Trophoblast cell (in vitro differentiated cells and primary cell): ENCODE measurements around the gene SND1.

Experiments
- DNase-seq, 2 donors: peaks; one replicate each; pipeline ENCODE4 v3.0.0-alpha.2; 2016
- H2AFZ ChIP-seq: 2 replicates; pipeline ENCODE4 v1.6.1; 2013; ENCODE audit warnings: low read length, moderate library complexity, mild to moderate bottlenecking; ENCODE audit not compliant: insufficient read depth, poor library complexity
- H2AK5ac ChIP-seq: 2 replicates; pipeline ENCODE4 v1.6.1; 2013; ENCODE audit warnings: mild to moderate bottlenecking, low read length
- H2BK120ac ChIP-seq: 2 replicates; pipeline ENCODE4 v1.6.1; 2013; ENCODE audit warnings: low read length, mild to moderate bottlenecking, moderate library complexity; ENCODE audit not compliant: insufficient read depth, poor library complexity
- H2BK12ac ChIP-seq: 2 replicates; pipeline ENCODE4 v1.6.1; 2013; ENCODE audit warnings: mild to moderate bottlenecking, low read length, moderate library complexity
- H2BK5ac ChIP-seq: 2 replicates; pipeline ENCODE4 v1.6.1; 2013; ENCODE audit warnings: low read length, low read depth, moderate library complexity, mild to moderate bottlenecking; ENCODE audit not compliant: poor library complexity
- H3K14ac ChIP-seq: 2 replicates; pipeline ENCODE4 v1.6.1; 2013; ENCODE audit warnings: mild to moderate bottlenecking, low read length
- H3K18ac ChIP-seq: 2 replicates; pipeline ENCODE4 v1.6.1; 2013; ENCODE audit warnings: mild to moderate bottlenecking, low read length
- H3K23ac ChIP-seq: 2 replicates; pipeline ENCODE4 v1.6.1; 2013; ENCODE audit warnings: low read length
- H3K27ac ChIP-seq: 2 replicates; pipeline ENCODE4 v1.5.1; 2013; ENCODE audit warnings: low read depth, mild to moderate bottlenecking, inconsistent platforms, low read length, moderate library complexity
- H3K27me3 ChIP-seq: 2 replicates; pipeline ENCODE4 v1.6.1; 2013; ENCODE audit warnings: inconsistent platforms, mild to moderate bottlenecking, low read length, moderate library complexity; ENCODE audit not compliant: insufficient read depth
- H3K36me3 ChIP-seq, 2 experiments: 1 replicate in 1 of 2; 2 replicates in 1 of 2; pipeline ENCODE4 v1.6.1; 2013; ENCODE audit warnings: low read length in 2 of 2, mild to moderate bottlenecking in 2 of 2, moderate library complexity in 1 of 2; ENCODE audit not compliant: insufficient read depth in 2 of 2, control insufficient read depth in 1 of 2
- H3K4ac ChIP-seq: 2 replicates; pipeline ENCODE4 v1.6.1; 2013; ENCODE audit warnings: low read depth, mild to moderate bottlenecking, low read length, moderate library complexity
- H3K4me1 ChIP-seq, 2 experiments: 1 replicate in 1 of 2; 2 replicates in 1 of 2; pipeline ENCODE4 v1.6.1; 2013; ENCODE audit warnings: low read length in 2 of 2, mild to moderate bottlenecking in 2 of 2, moderate library complexity in 1 of 2; ENCODE audit not compliant: insufficient read depth in 2 of 2, control insufficient read depth in 1 of 2
- H3K4me2 ChIP-seq: 2 replicates; pipeline ENCODE4 v1.6.1; 2013; ENCODE audit warnings: inconsistent platforms, mild to moderate bottlenecking, low read length, moderate library complexity
- H3K4me3 ChIP-seq: 2 replicates; pipeline ENCODE4 v1.5.1; 2013; ENCODE audit warnings: mild to moderate bottlenecking, low read depth, low read length, inconsistent platforms
- H3K79me1 ChIP-seq: one replicate; pipeline ENCODE4 v1.6.1; 2013; ENCODE audit warnings: low read length
- H3K79me2 ChIP-seq: 2 replicates; pipeline ENCODE4 v1.6.1; 2013; ENCODE audit warnings: low read length, mild to moderate bottlenecking; ENCODE audit not compliant: control insufficient read depth, insufficient read depth, poor library complexity
- H3K9ac ChIP-seq: 2 replicates; pipeline ENCODE4 v1.6.1; 2013; ENCODE audit warnings: mild to moderate bottlenecking, low read length
- H3K9me3 ChIP-seq: 2 replicates; pipeline ENCODE4 v1.6.1; 2013; ENCODE audit warnings: low read depth, mild to moderate bottlenecking, control low read depth, inconsistent platforms, low read length; ENCODE audit not compliant: insufficient read depth
- H4K12ac ChIP-seq: 2 replicates; pipeline ENCODE4 v1.6.1; 2013; ENCODE audit warnings: low read depth, mild to moderate bottlenecking, low read length, moderate library complexity
- H4K8ac ChIP-seq: 2 replicates; pipeline ENCODE4 v1.6.1; 2013; ENCODE audit warnings: low read depth, mild to moderate bottlenecking, low read length, moderate library complexity
- H4K91ac ChIP-seq: one replicate; pipeline ENCODE4 v1.6.1; 2013; ENCODE audit warnings: low read depth, mild to moderate bottlenecking, low read length, moderate library complexity
- WGBS: extraction: QIAGEN DNeasy Blood & Tissue Kit; methylation state at CpG from one replicate; pipeline ENCODE4 v1.1.7; 2013; ENCODE audit warnings: missing lambda C conversion rate; ENCODE audit not compliant: insufficient read length, insufficient coverage; ENCODE audit errors: extremely low coverage; 5-methylcytosine and 5-hydroxymethylcytosine counted together

The SND1 gene

DNA sequence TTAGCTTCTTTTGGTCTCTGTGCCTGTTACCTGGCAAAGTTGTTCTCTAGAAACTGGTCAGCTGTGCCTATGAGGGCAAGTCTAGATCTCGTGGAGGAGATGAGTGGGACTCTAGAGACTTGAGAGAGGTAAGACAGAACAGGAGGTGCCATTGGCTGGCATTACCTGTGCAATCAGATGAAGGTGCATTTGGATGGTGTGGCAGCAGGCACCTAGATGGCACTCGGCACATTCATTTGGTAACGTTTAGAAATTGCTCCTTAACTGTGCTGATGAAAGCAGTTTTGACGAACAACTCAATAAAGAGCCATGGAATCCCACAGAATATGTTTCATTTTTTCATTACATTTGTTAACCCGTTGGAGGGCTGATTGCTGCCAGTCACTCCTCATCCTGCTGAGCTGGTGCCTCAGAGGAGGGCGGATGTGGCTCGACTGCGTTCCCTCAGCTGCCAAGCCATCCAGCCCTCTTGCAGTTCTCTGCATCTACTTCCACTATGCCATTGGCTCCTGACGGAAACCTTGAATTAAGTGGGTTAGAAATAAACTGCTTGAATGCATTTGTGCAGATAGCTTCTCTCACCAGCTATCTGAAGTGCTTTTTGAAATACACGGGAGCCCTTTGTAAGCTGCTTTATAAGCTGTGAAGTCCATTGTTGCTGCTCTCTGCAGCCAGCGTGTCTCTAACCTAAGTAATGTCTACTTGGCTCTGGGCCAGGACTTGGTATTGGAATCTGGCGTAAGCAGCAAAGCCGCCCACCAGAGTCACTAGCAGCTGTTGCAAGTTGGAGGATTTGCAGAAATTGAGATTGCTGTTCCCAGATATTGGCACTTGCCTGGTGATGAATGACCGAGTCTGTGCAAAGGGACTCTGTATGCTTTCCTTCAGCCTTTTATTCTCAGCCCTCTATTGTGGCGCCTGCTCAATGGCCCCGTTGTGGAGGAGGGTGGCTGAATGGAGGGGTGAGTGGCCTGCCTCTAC is 291.8 kb downstream of the SND1 start:
- H3K79me1 ChIP-seq, result no peaks in the 10 kb centered on the region
- H3K14ac ChIP-seq, result no peak overlapping the region
- H3K27me3 ChIP-seq, result no peaks in the 10 kb centered on the region
- no peak overlapping the region for H3K4me2 ChIP-seq
- no peaks in the 10 kb centered on the region for H3K4me1 ChIP-seq
- H3K79me2 ChIP-seq, result no peaks in the 10 kb centered on the region
- H4K12ac ChIP-seq, result no peak overlapping the region
- H3K23ac ChIP-seq, result no peak overlapping the region
- no peak overlapping the region for H3K4me3 ChIP-seq
- H3K9ac ChIP-seq, result no peak overlapping the region
- no peaks in the 10 kb centered on the region for H3K9me3 ChIP-seq
- no peak overlapping the region for H4K8ac ChIP-seq
- no CpG with 5 or more reads among the region's 16 CpGs for WGBS
- H3K18ac ChIP-seq, result no peak overlapping the region
- H4K91ac ChIP-seq, result no peak overlapping the region
- no peak overlapping the region for H3K27ac ChIP-seq
- H2BK12ac ChIP-seq, result no peak overlapping the region
- H2BK5ac ChIP-seq, result no peak overlapping the region
- H2AFZ ChIP-seq, result no peak overlapping the region
- peaks cover 0 to 4% of the 10 kb centered on the region in 2 experiments for H3K36me3 ChIP-seq
- no peak overlapping the region for H3K4ac ChIP-seq
- no peak overlapping the region for H2BK120ac ChIP-seq
- no peak for DNase-seq
- H2AK5ac ChIP-seq, result no peak overlapping the region

DNA sequence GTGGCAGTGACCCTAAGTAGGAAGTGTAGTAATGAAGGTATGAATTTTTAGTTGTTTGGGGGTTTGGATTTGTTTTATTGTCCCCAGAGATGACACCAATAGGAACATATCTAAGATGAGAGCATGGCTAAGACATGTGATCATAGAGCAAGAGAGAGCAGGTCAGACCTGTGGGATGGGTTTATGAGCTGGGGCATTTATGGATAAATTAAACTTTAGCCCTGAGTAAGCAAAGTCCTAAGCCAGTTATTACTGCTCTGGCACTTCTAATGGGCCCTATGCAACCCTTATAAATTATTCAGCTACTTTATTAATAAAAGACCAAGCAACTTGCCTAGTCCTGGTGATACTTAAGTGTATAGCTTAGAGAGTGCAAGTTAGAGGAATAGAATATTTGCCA is 294.1 kb downstream of the SND1 start:
- no peak overlapping the region for H3K23ac ChIP-seq
- H3K36me3 ChIP-seq, result peaks cover 0 to 4% of the 10 kb centered on the region in 2 experiments
- no peak overlapping the region for H2BK12ac ChIP-seq
- no peak overlapping the region for H2AK5ac ChIP-seq
- no peak overlapping the region for H4K91ac ChIP-seq
- H3K14ac ChIP-seq, result no peak overlapping the region
- no peak overlapping the region for H4K8ac ChIP-seq
- no peak overlapping the region for H3K18ac ChIP-seq
- no peaks in the 10 kb centered on the region for H3K79me2 ChIP-seq
- no peak overlapping the region for H3K4ac ChIP-seq
- no peak overlapping the region for H2AFZ ChIP-seq
- H3K4me1 ChIP-seq, result peaks cover 0 to 11% of the 10 kb centered on the region in 2 experiments
- H3K4me2 ChIP-seq, result no peak overlapping the region
- no peak overlapping the region for H3K27ac ChIP-seq
- H3K9ac ChIP-seq, result no peak overlapping the region
- DNase-seq, result peak in 1 of 2 donors; percentile 28
- no peaks in the 10 kb centered on the region for H3K9me3 ChIP-seq
- H3K4me3 ChIP-seq, result no peak overlapping the region
- no peak overlapping the region for H4K12ac ChIP-seq
- H2BK120ac ChIP-seq, result no peak overlapping the region
- no peak overlapping the region for H2BK5ac ChIP-seq
- H3K79me1 ChIP-seq, result no peaks in the 10 kb centered on the region
- no peaks in the 10 kb centered on the region for H3K27me3 ChIP-seq

DNA sequence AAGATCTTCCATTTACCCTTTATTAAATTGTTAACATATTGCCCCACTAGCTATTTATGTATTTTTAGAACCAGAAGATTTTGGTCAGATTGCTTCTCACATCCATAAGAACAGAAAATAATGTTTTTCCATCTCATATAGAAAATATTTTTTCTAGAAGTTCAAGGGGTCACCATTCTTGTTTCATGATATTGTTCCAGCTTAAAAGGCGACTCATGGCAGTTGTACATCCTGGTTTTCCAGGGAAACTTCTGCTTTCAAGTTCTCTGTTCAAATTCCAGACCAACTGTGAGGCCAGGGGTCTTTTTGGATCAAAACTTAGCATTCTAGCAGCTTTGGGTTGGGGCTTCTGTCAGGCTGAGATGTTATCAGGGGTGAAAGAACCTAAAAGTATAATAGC is 294.9 kb downstream of the SND1 start:
- no peak overlapping the region for H3K9ac ChIP-seq
- no peak overlapping the region for H2BK5ac ChIP-seq
- H3K79me1 ChIP-seq, result no peaks in the 10 kb centered on the region
- no peak overlapping the region for H2AK5ac ChIP-seq
- H2BK120ac ChIP-seq, result no peak overlapping the region
- H3K27ac ChIP-seq, result no peak overlapping the region
- peaks cover 0 to 11% of the 10 kb centered on the region in 2 experiments for H3K4me1 ChIP-seq
- no peaks in the 10 kb centered on the region for H3K79me2 ChIP-seq
- H3K14ac ChIP-seq, result no peak overlapping the region
- no peak overlapping the region for H2AFZ ChIP-seq
- H3K18ac ChIP-seq, result no peak overlapping the region
- peaks cover 0 to 4% of the 10 kb centered on the region in 2 experiments for H3K36me3 ChIP-seq
- H3K4ac ChIP-seq, result no peak overlapping the region
- no CpG with 5 or more reads among the region's 1 CpG for WGBS
- no peaks in the 10 kb centered on the region for H3K27me3 ChIP-seq
- no peak overlapping the region for H3K4me3 ChIP-seq
- H4K8ac ChIP-seq, result no peak overlapping the region
- no peak for DNase-seq
- no peak overlapping the region for H3K4me2 ChIP-seq
- H4K91ac ChIP-seq, result no peak overlapping the region
- H3K9me3 ChIP-seq, result no peaks in the 10 kb centered on the region
- no peak overlapping the region for H2BK12ac ChIP-seq
- no peak overlapping the region for H3K23ac ChIP-seq
- no peak overlapping the region for H4K12ac ChIP-seq

- Histone ChIP-seq H3K4ac (no peak overlapping the region), H2AFZ (no peak overlapping the region), H3K14ac (no peak overlapping the region), H2BK120ac (no peak overlapping the region), H3K79me2 (no peaks in the 10 kb centered on the region), H2AK5ac (no peak overlapping the region), H3K79me1 (no peaks in the 10 kb centered on the region), H4K91ac (no peak overlapping the region), H3K18ac (no peak overlapping the region), H2BK12ac (no peak overlapping the region), H3K4me1 (peaks cover 0 to 11% of the 10 kb centered on the region in 2 experiments), H3K23ac (no peak overlapping the region), H3K9me3 (no peaks in the 10 kb centered on the region), H3K27me3 (no peaks in the 10 kb centered on the region), H3K36me3 (peaks cover 0 to 4% of the 10 kb centered on the region in 2 experiments), H3K9ac (no peak overlapping the region), H4K8ac (no peak overlapping the region), H4K12ac (no peak overlapping the region), H3K4me2 (no peak overlapping the region), H2BK5ac (no peak overlapping the region), H3K27ac (no peak overlapping the region), H3K4me3 (no peak overlapping the region)
- DNase-seq, result no peak
- WGBS, result no CpG with 5 or more reads among the region's 2 CpGs
These were observed 296.3 kb downstream of the SND1 start for GRCh38 chr7:127948312-127948711.
